ENCODE results near the gene NHEJ1. TPM values are rescaled to one million over a fixed set of nuclear protein-coding genes. Genes with fewer than 3 reads are reported as not detected.
A peak's percentile ranks its signal among the peaks of the same experiment; 100 is the strongest.

The NHEJ1 gene
- total RNA-seq, 1 donor from 2014 or later = 17.7 TPM

DNA sequence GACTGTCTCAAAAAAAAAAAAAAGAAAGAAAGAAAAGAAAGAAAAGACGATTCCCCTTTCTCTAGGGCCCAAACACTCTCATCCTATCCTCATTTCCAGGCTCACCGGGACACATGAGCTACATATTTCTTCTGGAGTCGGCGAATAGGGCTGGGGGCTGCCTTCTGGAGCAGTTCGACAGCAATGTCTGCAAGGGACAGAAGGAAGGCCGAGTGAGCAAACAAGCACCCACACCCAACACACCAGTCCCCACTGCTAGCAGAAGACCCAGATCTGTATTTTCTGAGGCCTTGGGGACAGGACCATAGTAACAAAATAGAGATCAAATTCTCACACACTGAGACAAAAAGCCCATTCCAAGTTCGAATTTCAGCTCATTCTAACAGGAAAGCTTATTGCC lies 14.9 kb upstream of the NHEJ1 start:
- H3K4me1 Mint-ChIP-seq (ENCODE audit: low read depth) = peaks cover 20% of the 10 kb centered on the region
- H3K36me3 Mint-ChIP-seq (ENCODE audit: insufficient read depth) = peaks cover 4% of the 10 kb centered on the region
- H3K27ac Mint-ChIP-seq = no peak overlapping the region
- no peaks in the 10 kb centered on the region for H3K9me3 Mint-ChIP-seq (ENCODE audit: low read depth)
- H3K27me3 Mint-ChIP-seq = no peaks in the 10 kb centered on the region
- no peak for DNase-seq (ENCODE audit: low spot score, unreplicated experiment)
- TF ChIP-seq CTCF (IDR thresholded peaks at IDR 0.05; ENCODE audit: unreplicated experiment) = no peak
- H3K4me3 Mint-ChIP-seq (ENCODE audit: low read depth) = peak overlapping the region; percentile 87

DNA sequence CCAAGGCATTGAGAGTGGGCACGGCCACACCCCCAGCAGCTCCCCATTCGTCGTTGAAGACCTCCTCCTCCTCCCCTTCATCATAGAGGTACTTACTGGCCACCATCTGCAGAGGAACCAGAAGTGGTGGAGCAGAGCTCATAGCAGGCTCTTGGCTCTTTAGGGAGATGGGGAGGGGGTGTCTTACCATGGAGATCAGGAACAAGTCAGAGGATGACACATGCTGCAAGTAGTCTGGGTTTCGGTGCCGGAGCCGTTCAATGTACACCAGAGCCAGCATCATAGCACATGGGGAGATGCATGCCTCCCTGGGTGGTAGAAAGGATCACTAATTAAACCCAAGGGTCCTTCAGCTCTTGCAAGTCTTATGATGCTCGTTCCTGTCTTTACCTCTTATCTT lies 14.2 kb upstream of the NHEJ1 start:
- DNase-seq (ENCODE audit: low spot score, unreplicated experiment) = no peak
- H3K4me1 Mint-ChIP-seq (ENCODE audit: low read depth) = peaks cover 20% of the 10 kb centered on the region
- H3K4me3 Mint-ChIP-seq (ENCODE audit: low read depth) = no peak overlapping the region
- no peak overlapping the region for H3K27ac Mint-ChIP-seq
- no peaks in the 10 kb centered on the region for H3K9me3 Mint-ChIP-seq (ENCODE audit: low read depth)
- H3K27me3 Mint-ChIP-seq = no peaks in the 10 kb centered on the region
- TF ChIP-seq CTCF (IDR thresholded peaks at IDR 0.05; ENCODE audit: unreplicated experiment) = no peak
- peaks cover 4% of the 10 kb centered on the region for H3K36me3 Mint-ChIP-seq (ENCODE audit: insufficient read depth)

- H3K4me3 Mint-ChIP-seq (ENCODE audit: low read depth) = no peak overlapping the region
- no peak for DNase-seq (ENCODE audit: low spot score, unreplicated experiment)
- H3K27me3 Mint-ChIP-seq = no peaks in the 10 kb centered on the region
- H3K4me1 Mint-ChIP-seq (ENCODE audit: low read depth) = peaks cover 17% of the 10 kb centered on the region
- H3K36me3 Mint-ChIP-seq (ENCODE audit: insufficient read depth) = peaks cover 4% of the 10 kb centered on the region
- no peak overlapping the region for H3K27ac Mint-ChIP-seq
- no peaks in the 10 kb centered on the region for H3K9me3 Mint-ChIP-seq (ENCODE audit: low read depth)
- no peak for TF ChIP-seq CTCF (IDR thresholded peaks at IDR 0.05; ENCODE audit: unreplicated experiment)
These were observed 13.5 kb upstream of the NHEJ1 start for GRCh38 chr2:219174146-219174545.

DNA sequence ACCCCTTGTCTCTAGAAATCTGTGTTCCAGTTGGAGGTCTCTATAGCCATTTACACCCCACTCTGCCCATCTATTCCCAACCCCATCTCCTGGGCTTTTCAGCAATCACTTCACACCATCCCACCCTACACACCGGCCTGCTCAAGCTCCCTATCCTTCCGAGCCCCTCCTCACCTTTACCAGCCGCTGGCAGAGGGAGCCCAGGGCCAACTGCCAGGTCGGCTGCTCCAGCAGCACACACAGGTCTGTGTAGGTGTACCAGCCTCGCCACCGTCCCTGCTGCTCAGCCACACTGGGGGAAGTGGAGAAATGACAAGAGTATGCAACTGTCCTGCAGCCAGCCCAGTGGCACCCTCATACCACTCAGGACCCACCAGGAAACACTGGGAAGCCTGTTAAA lies 12.6 kb upstream of the NHEJ1 start:
- H3K9me3 Mint-ChIP-seq (ENCODE audit: low read depth) = no peaks in the 10 kb centered on the region
- no peak for TF ChIP-seq CTCF (IDR thresholded peaks at IDR 0.05; ENCODE audit: unreplicated experiment)
- no peaks in the 10 kb centered on the region for H3K27me3 Mint-ChIP-seq
- no peak overlapping the region for H3K27ac Mint-ChIP-seq
- H3K4me1 Mint-ChIP-seq (ENCODE audit: low read depth) = peaks cover 13% of the 10 kb centered on the region
- peaks cover 4% of the 10 kb centered on the region for H3K36me3 Mint-ChIP-seq (ENCODE audit: insufficient read depth)
- DNase-seq (ENCODE audit: low spot score, unreplicated experiment) = no peak
- H3K4me3 Mint-ChIP-seq (ENCODE audit: low read depth) = no peak overlapping the region

GRCh38 chr2:219172231-219173154 lies 11.9 kb upstream of the NHEJ1 start:
- Mint-ChIP-seq H3K27ac (no peak overlapping the region), H3K9me3 (ENCODE audit: low read depth) (no peaks in the 10 kb centered on the region), H3K4me1 (ENCODE audit: low read depth) (peaks cover 11% of the 10 kb centered on the region), H3K36me3 (ENCODE audit: insufficient read depth) (peaks cover 4% of the 10 kb centered on the region), H3K4me3 (ENCODE audit: low read depth) (no peak overlapping the region), H3K27me3 (no peaks in the 10 kb centered on the region)
- TF ChIP-seq CTCF (IDR thresholded peaks at IDR 0.05; ENCODE audit: unreplicated experiment) = no peak
- DNase-seq (ENCODE audit: low spot score, unreplicated experiment) = no peak

All from progenitor cell of endocrine pancreas (in vitro differentiated cells).